C4-2B (cell line): Measurements from ENCODE around the gene KRT10.
A peak's percentile ranks its signal among the peaks of the same experiment; 100 is the strongest.
"Not testable (repeated sequence)": the region's sequence is repeated elsewhere in the genome, so short reads cannot be mapped to it uniquely, and the experiment has no call there.

Experiments
- H3K27ac ChIP-seq: fragments of 450-650 bp; 2 replicates; pipeline ENCODE4 v1.5.1; 2017
- CTCF ChIP-seq: fragments of 450-650 bp; conservative IDR thresholded peaks from 2 replicates; pipeline ENCODE4 v1.5.1; 2017; ENCODE audit warnings: mild to moderate bottlenecking
- ZFX ChIP-seq: fragments of 450-650 bp; IDR thresholded peaks from 2 replicates; pipeline ENCODE4 v1.6.1; 2017

Gene KRT10

GRCh38 chr17:40820228-40820838 is 2.1 kb downstream of the KRT10 start:
- no peak overlapping the region for H3K27ac ChIP-seq
- TF ChIP-seq ZFX, result no peak
- no peak for TF ChIP-seq CTCF

GRCh38 chr17:40819528-40820125 is 2.8 kb downstream of the KRT10 start:
- peak overlapping the region; percentile 80; the same call in 1 of the 2 replicates for H3K27ac ChIP-seq
- no peak for TF ChIP-seq ZFX
- no peak for TF ChIP-seq CTCF

- TF ChIP-seq CTCF (no peak), ZFX (no peak)
- H3K27ac ChIP-seq, result peak overlapping the region; percentile 80
Observed at GRCh38 chr17:40818733-40819527, 3.5 kb downstream of the KRT10 start.

GRCh38 chr17:40818343-40818732 is 4.1 kb downstream of the KRT10 start:
- peak overlapping the region; percentile 80 for H3K27ac ChIP-seq

GRCh38 chr17:40817103-40817682 is 5.2 kb downstream of the KRT10 start:
- no peak overlapping the region for H3K27ac ChIP-seq
- no peak for TF ChIP-seq CTCF
- TF ChIP-seq ZFX, result no peak

More at GRCh38 chr17:40818343-40818732, 4.1 kb downstream of the KRT10 start:
- TF ChIP-seq CTCF (no peak), ZFX (no peak)

GRCh38 chr17:40816569-40816968 is 5.8 kb downstream of the KRT10 start:
- H3K27ac ChIP-seq, result no peak overlapping the region
- no peak for TF ChIP-seq ZFX

GRCh38 chr17:40815381-40815780 is 7.0 kb downstream of the KRT10 start:
- TF ChIP-seq ZFX (no peak), CTCF (no peak)
- H3K27ac ChIP-seq, result no peak overlapping the region

- not testable (repeated sequence) for H3K27ac ChIP-seq
Observed at GRCh38 chr17:40814657-40815056, 7.8 kb downstream of the KRT10 start.
